PC-3 (cell line): ENCODE results near the gene MLXIPL. TPM values are rescaled to one million over a fixed set of nuclear protein-coding genes. Genes with fewer than 3 reads are reported as not detected.

Source experiments
- ATAC-seq: fragments of 200-7000 bp; cut with Tn5 transposase; 2 replicates; pipeline ENCODE4 v1.9.1; 2020; ENCODE audit warnings: mild to moderate bottlenecking, moderate library complexity
- BruUV-seq: library from RNA; stranded (reverse); fragments of 400-500 nt; replicated peaks from 2 replicates; lab custom pipeline; 2021; lab: Mats Ljungman, UMichigan
- CTCF ChIA-PET: fragments of 300-600 bp; sonication (Branson Sonifier 250); formaldehyde crosslinking; loops from one replicate; lab custom pipeline; 2022; ENCODE audit warnings: antibody characterized with exemption; lab: Charles Lee
- POLR2A ChIA-PET: fragments of 300-600 bp; sonication (Branson Sonifier 250); formaldehyde crosslinking; loops from one replicate; lab custom pipeline; 2022; ENCODE audit warnings: antibody characterized with exemption; ENCODE audit not compliant: unreplicated experiment; lab: Charles Lee
- DNase-seq: peaks from one replicate; pipeline ENCODE4 v3.0.0-alpha.2; 2015
- H2AFZ ChIP-seq: fragments of 300-600 bp; sonication (generic); 2 replicates; pipeline ENCODE4 v1.6.0; 2016; ENCODE audit warnings: antibody characterized with exemption, low read length
- H3F3A ChIP-seq: fragments of 300-600 bp; sonication (generic); one replicate; pipeline ENCODE4 v1.6.0; 2017; ENCODE audit warnings: antibody characterized with exemption, low read length, control low read depth, mild to moderate bottlenecking; ENCODE audit not compliant: unreplicated experiment
- H3K27ac ChIP-seq: fragments of 300-600 bp; sonication (generic); 2 replicates; pipeline ENCODE4 v1.5.1; 2016; ENCODE audit warnings: mild to moderate bottlenecking, low read length
- H3K27me3 ChIP-seq: fragments of 300-600 bp; sonication (generic); 2 replicates; pipeline ENCODE4 v1.6.1; 2016; ENCODE audit warnings: low read length, mixed read lengths
- H3K36me3 ChIP-seq: fragments of 300-600 bp; sonication (generic); 2 replicates; pipeline ENCODE4 v1.6.1; 2016; ENCODE audit warnings: low read depth, mixed run types, low read length, mixed read lengths
- H3K4me1 ChIP-seq: fragments of 300-600 bp; sonication (generic); 2 replicates; pipeline ENCODE4 v1.5.1; 2016; ENCODE audit warnings: low read length; ENCODE audit not compliant: insufficient read depth
- H3K4me2 ChIP-seq: fragments of 300-600 bp; sonication (generic); 2 replicates; pipeline ENCODE4 v1.6.0; 2016; ENCODE audit warnings: low read length
- H3K4me3 ChIP-seq: fragments of 300-600 bp; sonication (generic); 2 replicates; pipeline ENCODE4 v1.5.1; 2016; ENCODE audit warnings: mild to moderate bottlenecking, low read length, mixed read lengths
- H3K79me2 ChIP-seq: fragments of 300-600 bp; sonication (generic); 2 replicates; pipeline ENCODE4 v1.6.1; 2017; ENCODE audit warnings: low read length, mixed read lengths
- H3K9ac ChIP-seq: fragments of 300-600 bp; sonication (generic); 2 replicates; pipeline ENCODE4 v1.6.0; 2016; ENCODE audit warnings: mild to moderate bottlenecking, low read length
- H3K9me2 ChIP-seq: fragments of 300-600 bp; sonication (generic); replicated peaks from 2 replicates; pipeline ENCODE4 v1.6.1; 2016; ENCODE audit warnings: mixed run types, low read length, mixed read lengths
- H3K9me3 ChIP-seq: fragments of 300-600 bp; sonication (generic); 2 replicates; pipeline ENCODE4 v1.6.1; 2016; ENCODE audit warnings: low read length, mixed read lengths
- H4K20me1 ChIP-seq: fragments of 300-600 bp; sonication (generic); 2 replicates; pipeline ENCODE4 v1.6.1; 2016; ENCODE audit warnings: low read length, mixed read lengths
- EZH2 ChIP-seq: fragments of 300-600 bp; sonication (generic); IDR thresholded peaks from one replicate; pipeline ENCODE4 v1.6.1; 2017; ENCODE audit warnings: antibody characterized with exemption, mild to moderate bottlenecking, low read length; ENCODE audit not compliant: unreplicated experiment
- EZH2phosphoT487 ChIP-seq: fragments of 300-600 bp; sonication (generic); IDR thresholded peaks from 2 replicates; pipeline ENCODE4 v1.6.1; 2018; ENCODE audit warnings: mild to moderate bottlenecking, antibody characterized with exemption, low read length, borderline replicate concordance
- intact Hi-C: fragments of 100-400 bp; cut with micrococcal nuclease; formaldehyde crosslinking; loops from 2 replicates; pipeline ENCODE4 v1.9.0; 2023
- total RNA-seq: library from RNA; depleted of rRNA; stranded (reverse); fragments of >200 nt; gene quantifications from 2 replicates; pipeline ENCODE4 v1.2.3, GENCODE V29; 2014
- TF ChIP-seq, protein P1 (sequence below): fragments of 300-600 bp; sonication (generic); conservative IDR thresholded peaks from 2 replicates; pipeline ENCODE4 v1.5.1; 2017; ENCODE audit warnings: antibody characterized with exemption, low read depth, mild to moderate bottlenecking, low read length

Gene MLXIPL
- total RNA-seq, 1 experiment from 2014 or later: 4.7 TPM

DNA sequence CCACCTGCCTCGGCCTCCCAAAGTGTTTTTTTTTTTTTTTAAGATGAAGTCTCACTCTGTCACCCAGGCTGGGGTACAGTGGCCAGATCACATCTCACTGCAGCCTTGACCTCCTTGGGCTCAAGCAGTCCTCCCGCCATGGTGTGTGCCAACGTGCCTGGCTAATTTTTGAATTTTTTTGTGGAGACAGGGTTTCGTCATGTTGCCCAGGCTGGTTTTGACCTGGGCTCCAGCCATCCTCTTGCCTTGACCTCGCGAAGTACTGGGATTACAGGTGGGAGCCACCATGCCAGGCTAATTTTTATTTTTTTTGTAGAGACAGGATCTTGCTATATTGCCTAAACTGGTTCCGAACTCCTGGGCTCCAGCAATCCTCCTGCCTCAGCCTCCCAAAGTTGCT is 9.0 kb upstream of the MLXIPL start:
- ChIA-PET POLR2A (no interaction called here), CTCF (no interaction called here)
- H3K4me2 ChIP-seq: no peak overlapping the region
- intact Hi-C loops: no loop called here
- H3K36me3 ChIP-seq: no peaks in the 10 kb centered on the region
- no peak overlapping the region for H3K9ac ChIP-seq
- no peak overlapping the region for H3K4me3 ChIP-seq
- DNase-seq (no peak), ATAC-seq (no peak)
- H3K9me3 ChIP-seq: no peaks in the 10 kb centered on the region
- H2AFZ ChIP-seq: no peak overlapping the region
- no peaks in the 10 kb centered on the region for H3K27me3 ChIP-seq
- H3F3A ChIP-seq: no peaks in the 10 kb centered on the region
- TF ChIP-seq, protein P1, sequence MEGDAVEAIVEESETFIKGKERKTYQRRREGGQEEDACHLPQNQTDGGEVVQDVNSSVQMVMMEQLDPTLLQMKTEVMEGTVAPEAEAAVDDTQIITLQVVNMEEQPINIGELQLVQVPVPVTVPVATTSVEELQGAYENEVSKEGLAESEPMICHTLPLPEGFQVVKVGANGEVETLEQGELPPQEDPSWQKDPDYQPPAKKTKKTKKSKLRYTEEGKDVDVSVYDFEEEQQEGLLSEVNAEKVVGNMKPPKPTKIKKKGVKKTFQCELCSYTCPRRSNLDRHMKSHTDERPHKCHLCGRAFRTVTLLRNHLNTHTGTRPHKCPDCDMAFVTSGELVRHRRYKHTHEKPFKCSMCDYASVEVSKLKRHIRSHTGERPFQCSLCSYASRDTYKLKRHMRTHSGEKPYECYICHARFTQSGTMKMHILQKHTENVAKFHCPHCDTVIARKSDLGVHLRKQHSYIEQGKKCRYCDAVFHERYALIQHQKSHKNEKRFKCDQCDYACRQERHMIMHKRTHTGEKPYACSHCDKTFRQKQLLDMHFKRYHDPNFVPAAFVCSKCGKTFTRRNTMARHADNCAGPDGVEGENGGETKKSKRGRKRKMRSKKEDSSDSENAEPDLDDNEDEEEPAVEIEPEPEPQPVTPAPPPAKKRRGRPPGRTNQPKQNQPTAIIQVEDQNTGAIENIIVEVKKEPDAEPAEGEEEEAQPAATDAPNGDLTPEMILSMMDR: no peak
- TF ChIP-seq EZH2phosphoT487 (no peak), EZH2 (no peak)
- BruUV-seq: no TSS peak
- H3K9me2 ChIP-seq: no peaks in the 10 kb centered on the region
- no peak overlapping the region for H3K27ac ChIP-seq
- no peaks in the 10 kb centered on the region for H4K20me1 ChIP-seq
- peaks cover 4% of the 10 kb centered on the region; the same call in 1 of the 2 replicates for H3K4me1 ChIP-seq
- H3K79me2 ChIP-seq: no peaks in the 10 kb centered on the region

DNA sequence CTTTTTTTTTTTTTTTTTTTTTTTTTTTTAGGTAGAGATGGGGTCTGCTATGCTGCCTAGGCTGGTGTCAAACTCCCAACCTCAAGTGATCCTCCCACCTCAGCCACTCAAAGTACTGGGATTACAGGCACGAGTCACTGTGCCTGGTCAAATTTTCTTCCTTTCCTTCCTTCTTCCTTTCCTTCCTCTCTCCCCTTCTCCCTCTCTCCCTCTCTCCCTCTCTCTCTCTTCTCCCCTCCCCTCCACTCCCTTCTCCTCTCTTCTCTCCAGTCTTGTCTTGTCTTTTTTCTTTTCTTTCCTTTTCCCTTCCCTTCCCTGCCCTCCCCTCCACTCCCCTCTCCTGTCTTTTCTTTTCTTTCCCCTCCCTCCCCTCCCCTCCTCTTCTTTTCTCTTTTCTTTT is 7.2 kb upstream of the MLXIPL start:
- Histone ChIP-seq H3K4me2 (no peak overlapping the region), H3K36me3 (no peaks in the 10 kb centered on the region), H3K79me2 (no peaks in the 10 kb centered on the region), H3K4me1 (peaks cover 3% of the 10 kb centered on the region; the same call in 1 of the 2 replicates), H4K20me1 (no peaks in the 10 kb centered on the region), H3K9me2 (no peaks in the 10 kb centered on the region), H3F3A (no peaks in the 10 kb centered on the region), H2AFZ (no peak overlapping the region), H3K27me3 (no peaks in the 10 kb centered on the region), H3K4me3 (no peak overlapping the region), H3K9ac (no peak overlapping the region), H3K27ac (no peak overlapping the region), H3K9me3 (no peaks in the 10 kb centered on the region)
- DNase-seq (no peak), ATAC-seq (no peak)
- CTCF ChIA-PET: interaction anchor here (0.6 to 0.7 kb wide), 2 partner anchors 19 to 94 kb away, joined by 3 read pairs; no protein-coding TSS in a partner anchor
- intact Hi-C loops: no loop called here
- TF ChIP-seq, protein P1: no peak
- no peak for TF ChIP-seq EZH2
- no peak for TF ChIP-seq EZH2phosphoT487
- POLR2A ChIA-PET: no interaction called here
- BruUV-seq: no TSS peak

DNA sequence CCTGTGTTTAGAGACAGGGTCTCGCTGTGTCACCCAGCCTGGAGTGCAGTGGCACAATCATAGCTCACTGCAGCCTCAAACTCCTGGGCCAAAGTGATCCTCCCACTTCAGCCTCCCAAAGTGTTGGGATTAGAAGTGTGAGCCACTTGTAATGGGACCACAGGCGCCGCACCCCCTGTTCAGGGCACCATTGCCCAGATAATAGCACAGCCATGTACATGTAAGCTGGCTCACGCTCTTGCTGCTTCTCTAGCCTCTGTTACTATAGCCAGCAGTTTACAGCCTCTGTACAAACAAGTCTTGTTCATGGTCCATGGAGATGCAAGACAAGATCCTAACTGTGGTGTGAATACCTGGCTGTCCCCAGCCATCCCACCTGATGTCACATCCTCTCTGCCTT is 4.2 kb upstream of the MLXIPL start:
- no peaks in the 10 kb centered on the region for H3K9me3 ChIP-seq
- no peak overlapping the region for H3K27ac ChIP-seq
- ATAC-seq (no peak), DNase-seq (no peak)
- no peaks in the 10 kb centered on the region; the same call in 1 of the 2 replicates for H3K4me1 ChIP-seq
- no peaks in the 10 kb centered on the region for H4K20me1 ChIP-seq
- H3K27me3 ChIP-seq: peaks cover 6% of the 10 kb centered on the region
- H3K9me2 ChIP-seq: no peaks in the 10 kb centered on the region
- H3K4me3 ChIP-seq: no peak overlapping the region
- no peaks in the 10 kb centered on the region for H3K36me3 ChIP-seq
- BruUV-seq: no TSS peak
- no peak overlapping the region for H3K9ac ChIP-seq
- ChIA-PET CTCF (interaction anchor here (0.5 to 1.3 kb wide), 2 partner anchors 97 to 345 kb away, joined by 3 to 10 read pairs; no protein-coding TSS in a partner anchor), POLR2A (no interaction called here)
- intact Hi-C loops: loop anchor here (10.0 kb wide), 1 partner anchor 226 kb away; no protein-coding TSS in a partner anchor
- no peaks in the 10 kb centered on the region for H3F3A ChIP-seq
- TF ChIP-seq EZH2phosphoT487 (no peak), EZH2 (no peak)
- TF ChIP-seq, protein P1: no peak
- H3K4me2 ChIP-seq: no peak overlapping the region
- no peaks in the 10 kb centered on the region for H3K79me2 ChIP-seq
- no peak overlapping the region for H2AFZ ChIP-seq
